ENCODE measurements around the gene FAM107B. TPM values are rescaled to one million over a fixed set of nuclear protein-coding genes. Genes with fewer than 3 reads are reported as not detected.

Gene FAM107B
- total RNA-seq, 1 donor = 30.0 TPM

- peak overlapping the region; percentile 83 for H3K4me2 ChIP-seq (ENCODE audit: insufficient read depth, low read length)
- peaks cover 28% of the 10 kb centered on the region for H3K4me1 ChIP-seq (ENCODE audit: insufficient read depth, low read length)
- no peaks in the 10 kb centered on the region for H3K9me3 ChIP-seq (ENCODE audit: low read depth, low read length)
- peaks cover 55% of the 10 kb centered on the region for H3K79me2 ChIP-seq (ENCODE audit: insufficient read depth, low read length)
- H3K27ac ChIP-seq (ENCODE audit: low read depth, low read length) = no peak overlapping the region
- no peak for TF ChIP-seq CTCF (IDR thresholded peaks at IDR 0.05; ENCODE audit: extremely low read depth, low read depth, low read length)
- peaks cover 3% of the 10 kb centered on the region for H3K36me3 ChIP-seq (ENCODE audit: insufficient read depth, low read length)
- H3K4me3 ChIP-seq (ENCODE audit: insufficient read depth, low read length) = peak overlapping the region; percentile 43
- no peaks in the 10 kb centered on the region for H3K27me3 ChIP-seq (ENCODE audit: insufficient read depth, low read length)
- peaks cover 9% of the 10 kb centered on the region for H4K20me1 ChIP-seq (ENCODE audit: insufficient read depth, low read length)
- DNase-seq (ENCODE audit: insufficient read length, low spot score, missing footprints) = peak; percentile 93
- H2AFZ ChIP-seq (ENCODE audit: low read length) = no peak overlapping the region
These were observed 172.6 kb downstream of the FAM107B start for GRCh38 chr10:14601872-14602725.

GRCh38 chr10:14601326-14601725 lies 173.4 kb downstream of the FAM107B start:
- Histone ChIP-seq H3K4me3 (ENCODE audit: insufficient read depth, low read length) (no peak overlapping the region), H3K27me3 (ENCODE audit: insufficient read depth, low read length) (no peaks in the 10 kb centered on the region), H3K79me2 (ENCODE audit: insufficient read depth, low read length) (peaks cover 63% of the 10 kb centered on the region), H3K4me1 (ENCODE audit: insufficient read depth, low read length) (peaks cover 28% of the 10 kb centered on the region), H3K36me3 (ENCODE audit: insufficient read depth, low read length) (peaks cover 3% of the 10 kb centered on the region), H3K4me2 (ENCODE audit: insufficient read depth, low read length) (no peak overlapping the region), H3K27ac (ENCODE audit: low read depth, low read length) (no peak overlapping the region), H4K20me1 (ENCODE audit: insufficient read depth, low read length) (peaks cover 9% of the 10 kb centered on the region), H2AFZ (ENCODE audit: low read length) (no peak overlapping the region), H3K9me3 (ENCODE audit: low read depth, low read length) (no peaks in the 10 kb centered on the region)
- TF ChIP-seq CTCF (IDR thresholded peaks at IDR 0.05; ENCODE audit: extremely low read depth, low read depth, low read length) = no peak
- peak; percentile 3 for DNase-seq (ENCODE audit: insufficient read length, low spot score, missing footprints)

GRCh38 chr10:14600065-14600464 lies 174.6 kb downstream of the FAM107B start:
- H3K79me2 ChIP-seq (ENCODE audit: insufficient read depth, low read length) = peaks cover 73% of the 10 kb centered on the region
- DNase-seq (ENCODE audit: insufficient read length, low spot score, missing footprints) = no peak
- peaks cover 3% of the 10 kb centered on the region for H3K36me3 ChIP-seq (ENCODE audit: insufficient read depth, low read length)
- H4K20me1 ChIP-seq (ENCODE audit: insufficient read depth, low read length) = peaks cover 9% of the 10 kb centered on the region
- H3K9me3 ChIP-seq (ENCODE audit: low read depth, low read length) = no peaks in the 10 kb centered on the region
- no peak overlapping the region for H3K4me3 ChIP-seq (ENCODE audit: insufficient read depth, low read length)
- H3K27me3 ChIP-seq (ENCODE audit: insufficient read depth, low read length) = no peaks in the 10 kb centered on the region
- no peak overlapping the region for H3K4me2 ChIP-seq (ENCODE audit: insufficient read depth, low read length)
- H3K4me1 ChIP-seq (ENCODE audit: insufficient read depth, low read length) = peaks cover 20% of the 10 kb centered on the region
- H3K27ac ChIP-seq (ENCODE audit: low read depth, low read length) = no peak overlapping the region
- no peak for TF ChIP-seq CTCF (IDR thresholded peaks at IDR 0.05; ENCODE audit: extremely low read depth, low read depth, low read length)
- no peak overlapping the region for H2AFZ ChIP-seq (ENCODE audit: low read length)

Data from osteoblast (primary cell).